ENCODE data around the gene CFAP299. TPM values are rescaled to one million over a fixed set of nuclear protein-coding genes. Genes with fewer than 3 reads are reported as not detected.
A peak's percentile ranks its signal among the peaks of the same experiment; 100 is the strongest.

CFAP299 gene
- total RNA-seq, 1 donor, result 12.7 TPM

- DNase-seq (ENCODE audit: low read depth), result peak; percentile 67
- TF ChIP-seq, protein P1, sequence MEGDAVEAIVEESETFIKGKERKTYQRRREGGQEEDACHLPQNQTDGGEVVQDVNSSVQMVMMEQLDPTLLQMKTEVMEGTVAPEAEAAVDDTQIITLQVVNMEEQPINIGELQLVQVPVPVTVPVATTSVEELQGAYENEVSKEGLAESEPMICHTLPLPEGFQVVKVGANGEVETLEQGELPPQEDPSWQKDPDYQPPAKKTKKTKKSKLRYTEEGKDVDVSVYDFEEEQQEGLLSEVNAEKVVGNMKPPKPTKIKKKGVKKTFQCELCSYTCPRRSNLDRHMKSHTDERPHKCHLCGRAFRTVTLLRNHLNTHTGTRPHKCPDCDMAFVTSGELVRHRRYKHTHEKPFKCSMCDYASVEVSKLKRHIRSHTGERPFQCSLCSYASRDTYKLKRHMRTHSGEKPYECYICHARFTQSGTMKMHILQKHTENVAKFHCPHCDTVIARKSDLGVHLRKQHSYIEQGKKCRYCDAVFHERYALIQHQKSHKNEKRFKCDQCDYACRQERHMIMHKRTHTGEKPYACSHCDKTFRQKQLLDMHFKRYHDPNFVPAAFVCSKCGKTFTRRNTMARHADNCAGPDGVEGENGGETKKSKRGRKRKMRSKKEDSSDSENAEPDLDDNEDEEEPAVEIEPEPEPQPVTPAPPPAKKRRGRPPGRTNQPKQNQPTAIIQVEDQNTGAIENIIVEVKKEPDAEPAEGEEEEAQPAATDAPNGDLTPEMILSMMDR (IDR thresholded peaks at IDR 0.05; ENCODE audit: insufficient read depth, low read length), result no peak
- no peak overlapping the region for H3K4me3 ChIP-seq (ENCODE audit: low read depth, low read length)
Observed at GRCh38 chr4:80705311-80705710, 369.8 kb downstream of the CFAP299 start.

DNA sequence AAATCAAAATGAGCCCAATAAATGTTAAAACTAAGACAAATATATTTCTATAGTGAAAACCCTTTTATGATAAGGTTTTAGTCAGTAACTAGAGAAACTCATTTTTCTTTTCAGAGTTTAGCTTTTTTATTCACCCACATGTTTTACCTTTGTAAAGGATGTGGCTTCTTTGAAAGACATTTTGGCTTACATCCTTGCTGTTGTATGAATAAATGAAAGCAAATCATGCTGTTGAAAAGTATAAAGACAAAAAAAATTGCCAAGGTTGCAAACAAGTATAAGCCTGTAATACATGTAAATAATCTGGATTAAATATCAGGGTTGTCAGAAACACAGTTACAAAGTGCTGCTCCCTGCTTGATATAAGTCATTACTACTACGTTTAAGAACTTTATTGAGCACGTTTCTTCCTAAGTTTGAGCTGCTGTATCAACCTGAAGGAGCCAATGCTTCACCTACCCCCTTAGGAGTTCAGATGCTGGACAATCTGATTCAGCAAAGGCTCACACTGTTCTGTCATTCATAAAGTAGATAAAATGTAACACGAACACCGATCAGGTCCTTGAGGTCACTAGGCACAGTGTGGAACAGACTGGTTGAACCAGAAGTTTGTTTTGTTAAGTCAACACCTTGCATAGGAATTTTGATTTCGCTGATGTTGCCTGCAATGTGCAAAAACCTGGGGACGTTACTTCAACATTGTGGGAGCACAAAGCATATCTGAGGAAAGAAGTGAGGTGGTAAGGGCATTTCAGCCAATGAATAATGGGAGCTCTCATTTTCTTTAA lies 373.7 kb downstream of the CFAP299 start:
- H3K4me3 ChIP-seq (ENCODE audit: low read depth, low read length), result no peak overlapping the region
- TF ChIP-seq, protein P1 (IDR thresholded peaks at IDR 0.05; ENCODE audit: insufficient read depth, low read length), result no peak
- DNase-seq (ENCODE audit: low read depth), result no peak

GRCh38 chr4:80710748-80711451 lies 375.4 kb downstream of the CFAP299 start:
- TF ChIP-seq, protein P1 (IDR thresholded peaks at IDR 0.05; ENCODE audit: insufficient read depth, low read length), result no peak
- DNase-seq (ENCODE audit: low read depth), result no peak

GRCh38 chr4:80711956-80712355 lies 376.4 kb downstream of the CFAP299 start:
- H3K4me3 ChIP-seq (ENCODE audit: low read depth, low read length), result no peak overlapping the region
- TF ChIP-seq, protein P1 (IDR thresholded peaks at IDR 0.05; ENCODE audit: insufficient read depth, low read length), result no peak
- DNase-seq (ENCODE audit: low read depth), result no peak

More at GRCh38 chr4:80710748-80711451, 375.4 kb downstream of the CFAP299 start:
- no peak overlapping the region for H3K4me3 ChIP-seq (ENCODE audit: low read depth, low read length)

DNA sequence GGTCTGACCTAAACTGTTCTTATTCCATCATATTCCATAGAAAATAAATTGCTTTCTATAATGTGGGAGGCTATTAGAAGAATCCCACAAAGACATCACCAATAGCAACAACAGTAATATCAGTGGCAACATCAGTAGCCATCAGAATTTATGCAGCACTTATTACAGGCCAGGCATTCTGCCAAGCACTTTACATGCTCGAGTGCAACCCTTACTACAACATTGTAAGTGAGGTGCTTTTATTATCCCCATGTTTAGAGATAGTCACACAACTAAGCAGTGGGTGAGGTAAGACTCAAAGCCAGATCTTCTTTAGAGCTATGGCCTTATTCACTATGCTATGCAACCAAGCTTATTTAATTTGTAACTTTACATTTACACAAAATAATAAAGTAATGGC lies 377.9 kb downstream of the CFAP299 start:
- TF ChIP-seq, protein P1 (IDR thresholded peaks at IDR 0.05; ENCODE audit: insufficient read depth, low read length), result no peak
- no peak overlapping the region for H3K4me3 ChIP-seq (ENCODE audit: low read depth, low read length)
- no peak for DNase-seq (ENCODE audit: low read depth)

DNA sequence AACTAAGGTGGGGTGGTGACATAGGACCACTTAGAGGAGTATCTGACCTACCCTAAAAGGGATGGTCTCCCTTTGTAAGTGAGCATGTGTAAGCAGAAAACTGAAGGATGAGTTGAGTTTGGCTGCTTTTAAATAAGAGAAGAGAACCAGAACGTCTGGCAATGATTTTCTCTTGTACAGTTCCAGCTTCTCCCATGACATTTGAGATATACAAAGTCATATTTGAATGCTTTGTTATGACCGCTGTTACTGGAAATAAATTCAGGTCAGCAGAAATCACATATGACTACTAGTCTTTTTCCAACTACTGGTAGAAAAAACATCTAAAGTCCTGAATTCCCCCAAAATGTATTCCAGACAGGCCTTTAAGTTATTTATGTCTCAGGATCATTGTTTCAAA lies 381.7 kb downstream of the CFAP299 start:
- TF ChIP-seq, protein P1 (IDR thresholded peaks at IDR 0.05; ENCODE audit: insufficient read depth, low read length), result no peak
- no peak for DNase-seq (ENCODE audit: low read depth)
- no peak overlapping the region for H3K4me3 ChIP-seq (ENCODE audit: low read depth, low read length)
